HEK293T (cell line): Measurements from ENCODE around the gene ZNF469.

Experiments
- CTBP1 ChIP-seq: fragments of 450-650 bp; IDR thresholded peaks from 2 replicates; pipeline ENCODE4 v1.6.1; 2016; ENCODE audit warnings: borderline replicate concordance
- FOXA1 ChIP-seq: fragments of 450-650 bp; IDR thresholded peaks from 2 replicates; pipeline ENCODE4 v1.6.1; 2016; ENCODE audit warnings: mild to moderate bottlenecking
- NFRKB ChIP-seq: fragments of 450-650 bp; IDR thresholded peaks from 2 replicates; pipeline ENCODE4 v1.6.1; 2016; ENCODE audit warnings: mild to moderate bottlenecking, moderate library complexity

DNA sequence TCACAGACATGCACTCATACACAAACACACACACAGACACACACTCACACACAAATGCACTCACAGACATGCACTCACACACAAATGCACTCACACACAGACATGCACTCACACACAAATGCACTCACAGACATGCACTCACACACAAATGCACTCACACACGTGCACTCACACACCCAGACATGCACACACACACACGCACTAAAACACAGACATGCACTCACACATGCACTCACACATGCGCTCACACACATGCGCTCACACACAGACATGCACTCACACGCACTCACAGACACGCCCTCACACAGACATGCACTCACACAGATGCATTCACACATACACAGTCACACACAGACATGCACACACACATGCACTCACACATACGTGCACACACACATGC, 2.7 kb upstream of the ZNF469 start:
- TF ChIP-seq NFRKB (no peak), CTBP1 (no peak), FOXA1 (no peak)
